GM18511 (cell line): Measurements from ENCODE around the gene XRCC3.
A peak's percentile ranks its signal among the peaks of the same experiment; 100 is the strongest.

Experiments
- ATAC-seq: cut with Tn5 transposase; IDR thresholded peaks from one replicate; pipeline ENCODE4 v1.9.1; 2021; ENCODE audit warnings: mild to moderate bottlenecking, moderate library complexity; ENCODE audit not compliant: unreplicated experiment

XRCC3 gene

DNA sequence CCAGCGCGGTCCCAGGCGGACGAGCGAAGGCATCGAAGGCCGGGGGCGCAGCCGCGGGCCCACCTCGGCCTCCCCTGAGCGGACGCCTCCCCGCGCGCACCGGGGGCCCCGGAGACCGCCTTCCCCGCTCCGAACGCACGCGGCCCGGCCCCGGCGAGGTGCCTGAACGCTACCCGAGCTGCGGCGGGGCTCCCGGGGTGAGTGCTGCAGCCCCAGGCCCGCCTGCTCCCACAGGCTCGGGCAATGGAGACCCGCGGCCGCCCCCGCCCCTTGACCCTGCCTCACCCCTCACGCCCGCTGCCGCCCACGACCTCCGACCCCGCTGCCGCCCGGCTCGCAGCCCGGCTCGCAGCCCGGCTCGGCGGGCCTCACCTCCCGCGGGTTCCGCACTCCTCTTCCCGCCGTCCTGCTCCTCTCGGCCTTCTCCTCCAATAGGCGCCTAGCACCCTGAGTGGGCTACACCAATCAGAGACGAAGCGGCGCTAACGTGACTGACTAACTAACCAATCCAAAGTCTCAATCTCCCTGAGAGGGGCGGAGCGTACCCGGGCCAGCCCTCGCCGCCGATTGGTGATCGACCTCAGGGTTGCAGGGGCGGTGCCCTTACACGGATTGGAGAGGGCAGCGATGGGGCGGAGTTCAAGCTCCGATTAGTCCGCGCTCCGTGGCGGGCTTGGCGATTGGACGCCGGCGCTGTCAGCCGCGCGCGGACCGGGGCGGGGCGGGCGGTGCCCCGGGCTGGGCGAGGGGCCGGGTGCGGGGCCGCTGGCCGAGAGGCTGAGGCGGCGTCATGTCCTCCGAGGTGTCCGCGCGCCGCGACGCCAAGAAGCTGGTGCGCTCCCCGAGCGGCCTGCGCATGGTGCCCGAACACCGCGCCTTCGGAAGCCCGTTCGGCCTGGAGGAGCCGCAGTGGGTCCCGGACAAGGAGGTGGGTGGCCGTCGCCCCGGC is at the start of gene XRCC3, which contains the start of gene ZFYVE21:
Gene XRCC3 (minus strand): TSS at position 400 of the 949 bp plus-strand sequence. CDS start 4,364 bp downstream, outside the sequence.
Gene ZFYVE21 (plus strand): TSS at position 759 of the 949 bp plus-strand sequence. CDS start 32 bp downstream, at position 791.
- peak; percentile 96 for ATAC-seq

DNA sequence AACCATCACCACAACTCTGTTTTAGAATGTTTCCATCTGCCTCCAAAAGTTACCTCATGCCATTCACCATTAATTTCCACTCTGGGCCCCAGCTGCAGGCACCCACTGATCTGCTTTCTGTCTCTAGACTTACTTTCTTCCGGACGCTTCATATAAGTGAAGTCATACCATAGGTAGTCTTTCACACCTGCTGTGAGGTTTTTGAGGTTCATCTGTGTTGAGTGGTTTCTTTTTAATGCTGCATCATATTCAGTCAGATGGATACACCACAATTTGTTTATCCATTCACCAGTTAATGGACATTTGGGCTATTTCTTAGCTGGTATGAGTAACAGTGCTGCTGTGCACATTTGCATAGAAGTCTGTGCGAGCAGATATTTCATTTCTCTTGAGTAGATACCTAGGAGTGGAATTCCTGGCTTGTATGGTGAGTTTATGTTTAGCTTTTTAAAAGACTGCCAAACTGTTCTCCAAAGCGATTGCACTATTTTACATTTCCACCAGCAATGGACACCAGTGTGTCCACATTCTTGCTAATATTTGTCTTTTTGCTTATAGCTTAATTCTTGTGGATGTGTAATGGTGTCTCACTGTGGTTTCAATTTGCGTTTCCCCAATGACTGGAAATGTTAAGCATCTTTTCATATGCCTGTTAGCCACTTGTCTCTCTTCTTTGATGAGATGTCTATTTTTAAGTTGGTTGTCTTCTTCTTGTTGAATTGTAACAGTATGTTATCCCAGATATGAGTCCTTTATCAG is 48.7 kb upstream of the XRCC3 start:
- ATAC-seq = no peak

DNA sequence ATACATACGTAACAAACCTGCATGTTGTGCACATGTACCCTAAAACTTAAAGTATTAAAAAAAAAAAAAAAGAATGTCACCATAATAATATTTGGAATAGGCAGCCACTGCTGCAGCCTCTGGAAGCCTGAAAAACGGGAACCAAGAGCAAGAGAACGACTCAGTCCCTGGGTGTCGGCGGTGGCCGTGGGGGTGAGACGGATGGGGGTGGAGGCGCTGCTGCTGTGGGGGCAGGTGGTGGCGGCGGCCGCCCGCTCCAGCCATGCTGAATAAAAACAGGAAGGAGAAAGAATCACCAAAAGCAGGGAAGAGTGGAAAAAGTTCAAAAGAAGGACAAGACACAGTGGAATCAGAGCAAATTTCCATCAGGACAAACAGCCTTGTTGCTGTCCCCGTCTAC is 47.3 kb upstream of the XRCC3 start:
- ATAC-seq = no peak

DNA sequence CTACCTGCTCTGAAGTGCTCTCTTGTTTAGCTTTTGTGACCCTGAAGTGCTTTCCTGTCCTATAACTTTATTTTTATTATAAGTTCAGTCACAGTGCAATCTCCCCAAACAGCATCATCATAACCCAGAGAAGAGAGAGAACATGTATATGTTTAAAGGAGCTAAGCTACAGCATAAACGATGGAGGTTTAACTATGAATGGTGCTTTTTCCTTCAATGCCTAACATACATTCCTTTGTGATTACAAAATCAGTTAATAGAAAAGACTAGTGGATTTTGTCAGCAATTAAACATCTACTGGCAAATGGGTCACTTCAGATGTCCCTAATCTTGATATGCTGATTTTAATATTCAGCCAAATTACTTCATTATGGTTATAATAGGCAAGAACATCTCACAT is 46.8 kb upstream of the XRCC3 start:
- ATAC-seq = no peak

DNA sequence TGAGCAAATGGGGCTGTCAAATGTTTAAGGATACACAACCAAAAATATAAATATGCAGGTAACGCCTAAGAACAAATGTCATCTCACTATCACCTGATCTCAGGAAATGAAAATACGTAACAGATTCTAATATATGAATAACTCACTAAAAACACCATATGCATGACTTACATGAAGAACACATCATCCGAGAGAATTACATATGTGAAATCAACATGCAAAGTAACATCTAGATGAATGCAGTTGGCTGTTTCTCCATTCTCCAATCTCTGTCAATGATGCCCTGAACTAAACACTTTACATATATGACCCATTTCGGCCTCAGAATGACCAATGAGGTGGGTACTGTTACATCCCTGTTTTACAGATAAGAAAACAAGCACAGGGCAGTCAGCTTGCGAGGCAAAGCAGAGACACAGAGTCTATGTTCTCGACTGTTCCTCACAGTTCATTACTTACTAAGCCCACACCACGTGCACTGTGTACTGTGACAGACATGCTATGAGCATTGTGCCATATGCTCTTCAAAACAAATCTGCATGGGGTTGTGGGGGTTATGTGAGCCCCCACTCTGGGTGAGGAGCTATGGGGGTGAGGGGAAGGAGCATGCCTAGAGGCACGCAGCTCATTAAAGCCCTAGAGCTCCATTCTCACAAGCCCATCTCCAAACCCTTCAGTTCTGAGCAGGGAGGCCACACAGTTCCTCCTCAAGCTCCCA is 43.0 kb upstream of the XRCC3 start:
- no peak for ATAC-seq

DNA sequence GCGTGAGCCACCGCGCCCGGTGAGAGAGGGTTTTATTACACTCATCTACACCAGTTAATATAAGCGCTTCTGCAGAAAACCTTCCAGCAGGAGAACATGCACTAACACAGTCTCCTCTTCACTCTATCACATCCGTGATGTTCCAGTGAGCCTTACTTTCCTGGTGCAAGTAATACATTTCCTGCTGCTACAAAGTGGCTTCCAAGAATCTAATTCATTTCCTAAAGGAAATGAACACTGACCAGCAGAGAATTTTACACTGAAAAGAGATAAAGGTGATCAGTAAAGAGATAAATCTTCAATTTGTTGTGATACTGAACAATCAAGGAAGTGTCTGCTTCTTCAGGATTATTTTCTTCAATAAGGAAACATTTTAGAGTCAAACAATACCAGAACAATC is 39.8 kb upstream of the XRCC3 start:
- ATAC-seq = no peak

DNA sequence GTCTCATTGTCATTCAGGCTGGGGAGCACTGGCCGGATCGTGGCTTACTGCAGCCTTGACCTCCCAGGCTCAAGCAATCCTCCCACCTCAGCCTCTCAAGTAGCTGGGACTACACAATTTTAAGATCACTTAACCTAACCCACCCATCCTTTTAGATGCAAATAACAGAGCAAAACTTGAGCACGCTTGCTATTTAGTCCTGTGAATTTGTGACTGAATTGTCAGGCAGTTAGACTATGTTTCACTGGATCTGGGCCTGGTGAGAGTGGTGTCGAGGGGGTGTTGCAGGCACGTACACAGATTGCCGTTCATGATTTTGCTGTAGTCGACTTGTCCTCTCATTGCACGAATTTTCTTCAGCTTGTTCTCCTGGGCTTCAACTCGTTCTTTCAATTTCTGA is 38.5 kb upstream of the XRCC3 start:
- ATAC-seq = no peak

DNA sequence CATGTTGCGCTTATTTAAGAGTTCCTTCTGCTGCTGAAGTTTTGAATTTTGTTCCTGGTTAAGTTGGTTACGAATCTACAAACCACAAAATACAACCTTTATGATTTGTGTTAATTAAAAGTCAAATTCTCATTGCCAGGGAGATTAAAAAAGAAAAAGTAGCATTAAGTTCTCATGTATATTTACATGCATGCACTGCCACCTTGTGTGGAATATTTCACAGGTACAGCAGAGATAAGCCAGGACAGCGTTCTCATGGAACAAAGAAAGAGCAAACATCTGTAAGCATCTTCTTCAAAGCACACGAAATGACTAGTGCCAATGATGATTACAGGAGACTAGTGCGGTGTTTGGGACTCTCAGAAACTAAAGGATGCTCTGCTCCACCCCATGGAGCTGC is 34.6 kb upstream of the XRCC3 start:
- no peak for ATAC-seq

DNA sequence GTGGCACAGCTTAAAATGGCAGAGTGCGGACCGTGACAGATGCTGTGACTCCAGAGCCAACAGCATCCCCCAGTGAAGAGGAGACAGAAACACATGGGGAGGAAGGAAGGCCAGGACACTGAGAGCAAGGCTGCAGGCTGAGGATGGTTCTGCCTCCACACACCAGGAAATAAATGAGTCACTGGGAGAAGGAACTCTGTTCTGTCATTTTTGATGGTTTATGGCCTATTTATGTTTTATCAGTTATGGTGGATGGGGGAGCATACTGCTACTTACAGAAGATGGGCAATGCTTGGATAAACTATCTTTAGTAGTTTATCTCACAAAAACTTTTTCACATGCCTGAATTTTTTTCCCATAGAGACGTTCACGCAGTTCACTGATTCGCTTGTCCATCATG is 34.2 kb upstream of the XRCC3 start:
- ATAC-seq = no peak

DNA sequence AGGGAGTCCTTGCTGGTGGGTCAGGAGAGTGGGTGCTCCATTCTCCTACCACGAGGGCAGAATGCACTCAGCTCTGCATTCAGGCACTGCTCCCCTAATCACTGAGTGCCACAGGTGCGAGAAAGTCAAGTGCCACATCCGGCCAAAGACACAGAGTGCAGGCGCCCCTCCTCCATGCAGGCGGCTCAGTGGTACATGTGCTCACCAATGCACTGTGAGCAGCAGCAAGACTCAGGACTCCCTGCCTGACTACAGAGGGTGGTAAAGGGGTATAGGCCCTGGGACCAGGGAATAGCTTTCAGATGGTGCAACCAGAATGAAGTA is 33.2 kb upstream of the XRCC3 start:
- ATAC-seq = no peak

DNA sequence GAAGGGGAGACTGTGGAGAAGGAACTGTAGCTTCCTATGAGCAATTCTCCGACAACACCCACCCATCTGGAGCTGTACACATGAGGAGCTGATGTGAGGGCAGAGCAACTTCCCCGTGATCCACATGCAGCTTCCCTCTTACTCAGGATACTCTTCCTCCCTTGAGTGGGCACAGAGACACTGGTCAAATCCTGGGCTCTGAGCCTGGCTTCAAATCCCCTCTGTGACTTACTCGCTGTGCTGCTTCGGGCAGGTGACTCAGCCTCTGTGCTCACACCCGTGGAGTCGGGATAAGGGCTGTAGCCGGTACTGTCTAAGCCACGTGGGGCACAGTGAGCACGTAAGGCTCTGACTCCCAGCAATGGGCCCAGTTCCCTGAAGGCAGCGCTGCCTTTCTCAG is 31.4 kb upstream of the XRCC3 start:
- ATAC-seq = no peak

DNA sequence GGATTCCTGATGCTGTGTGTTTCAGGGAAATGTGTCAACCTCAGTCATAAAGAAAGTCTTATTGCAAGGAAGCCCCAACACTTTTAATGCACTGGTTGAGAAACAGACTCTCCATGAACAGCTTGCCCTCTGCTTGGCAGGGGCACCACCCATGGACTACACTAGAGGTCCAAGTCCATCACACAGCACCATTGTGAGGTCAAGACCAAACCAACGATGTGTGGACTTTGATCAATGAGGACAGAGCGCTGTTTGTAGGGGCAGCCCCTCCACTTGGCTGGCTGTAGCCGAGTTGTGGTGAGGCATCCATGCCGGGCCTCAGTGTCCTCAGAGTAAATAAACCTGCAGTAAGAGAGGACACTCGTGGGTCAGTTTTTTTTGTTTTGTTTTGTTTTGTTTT is 30.2 kb upstream of the XRCC3 start:
- no peak for ATAC-seq

DNA sequence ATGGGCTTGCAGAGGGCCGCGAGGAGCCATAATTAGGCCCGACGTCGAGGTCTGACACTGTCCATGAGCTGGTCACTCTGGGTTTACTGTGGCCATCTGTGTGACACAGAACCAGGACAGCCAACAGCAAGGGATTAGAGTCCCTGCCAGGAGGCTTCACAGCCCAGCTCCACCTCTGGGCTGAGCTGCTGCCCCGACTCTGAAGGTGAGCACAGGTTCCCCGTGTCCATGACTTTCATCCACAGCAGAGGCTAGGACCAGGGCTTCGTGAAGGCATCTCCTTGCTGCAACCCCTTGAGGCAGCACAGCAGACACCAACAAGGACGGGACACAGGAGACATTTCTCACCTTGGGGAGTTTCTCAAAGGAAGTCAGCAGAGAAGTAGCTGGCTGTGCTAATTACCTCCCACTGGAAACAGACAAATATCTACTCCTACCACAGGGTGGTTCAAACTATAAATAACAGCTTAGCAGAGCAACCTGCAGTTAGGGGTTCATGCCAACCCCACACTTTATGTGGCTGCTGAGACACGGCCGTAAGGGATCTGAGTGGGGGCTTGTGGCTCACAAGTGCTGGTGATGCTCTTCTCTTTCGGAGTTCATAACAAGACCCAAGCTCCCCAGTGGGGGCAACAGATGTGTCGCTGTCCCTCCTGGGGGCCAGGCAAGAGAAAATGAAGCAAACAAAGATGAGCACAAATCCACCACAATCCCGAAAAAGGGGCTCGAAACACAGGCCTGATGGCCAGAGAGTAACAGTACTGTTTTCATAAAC is 29.6 kb upstream of the XRCC3 start:
- ATAC-seq = no peak

DNA sequence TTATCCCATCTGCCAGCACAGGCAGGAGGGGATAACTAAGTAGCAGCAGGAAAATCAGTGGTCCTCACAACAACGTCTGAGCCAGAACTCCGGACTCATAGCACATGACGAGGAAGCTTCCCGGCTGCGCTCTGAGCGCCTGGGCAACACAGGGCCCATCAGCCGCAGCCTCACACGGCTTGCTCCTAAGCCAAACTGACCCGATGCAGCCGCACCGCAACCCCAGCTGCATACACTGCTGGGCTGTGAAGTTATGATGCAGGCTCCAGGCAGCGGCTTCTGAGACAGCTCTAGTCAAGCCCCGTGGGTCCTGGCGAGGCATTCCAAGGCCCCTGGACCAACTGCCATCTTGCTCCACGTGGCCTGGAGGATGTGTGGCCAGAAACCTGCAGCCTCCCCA is 28.4 kb upstream of the XRCC3 start:
- ATAC-seq = no peak

DNA sequence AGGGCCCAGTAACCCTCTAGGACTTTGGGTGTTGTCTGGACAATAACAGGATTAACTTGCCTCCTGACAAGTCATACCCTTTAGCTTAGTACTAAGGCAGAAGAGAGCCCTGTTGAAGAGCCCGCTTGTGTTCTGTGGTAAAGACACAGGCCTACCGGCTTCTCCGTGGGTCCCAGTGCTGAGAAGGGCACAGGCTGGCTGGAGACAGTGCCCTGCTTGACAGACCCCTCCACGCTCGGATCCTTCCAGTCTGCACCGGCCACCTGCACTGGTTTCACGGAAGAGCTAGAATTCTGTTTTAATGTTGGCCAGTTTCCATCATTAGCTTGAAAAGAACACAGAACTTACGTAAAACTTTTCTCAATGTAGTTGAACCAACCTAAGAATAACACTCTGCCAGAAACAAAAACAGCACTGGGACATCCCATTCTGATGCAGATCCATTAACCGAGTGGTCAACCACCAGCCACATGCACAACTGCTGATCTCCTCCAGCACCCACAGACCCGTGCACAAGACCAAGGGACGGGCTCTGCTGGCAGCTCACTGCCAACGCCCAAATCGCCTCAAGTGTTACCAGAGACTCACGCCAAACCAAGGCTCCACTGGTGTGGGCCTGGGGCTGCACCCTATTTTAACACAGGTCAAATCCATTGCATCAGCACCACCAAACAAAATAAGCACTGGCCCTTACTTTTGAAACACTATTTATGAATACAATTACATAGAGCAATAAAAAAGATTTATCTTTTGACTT is 27.4 kb upstream of the XRCC3 start:
- ATAC-seq = no peak

DNA sequence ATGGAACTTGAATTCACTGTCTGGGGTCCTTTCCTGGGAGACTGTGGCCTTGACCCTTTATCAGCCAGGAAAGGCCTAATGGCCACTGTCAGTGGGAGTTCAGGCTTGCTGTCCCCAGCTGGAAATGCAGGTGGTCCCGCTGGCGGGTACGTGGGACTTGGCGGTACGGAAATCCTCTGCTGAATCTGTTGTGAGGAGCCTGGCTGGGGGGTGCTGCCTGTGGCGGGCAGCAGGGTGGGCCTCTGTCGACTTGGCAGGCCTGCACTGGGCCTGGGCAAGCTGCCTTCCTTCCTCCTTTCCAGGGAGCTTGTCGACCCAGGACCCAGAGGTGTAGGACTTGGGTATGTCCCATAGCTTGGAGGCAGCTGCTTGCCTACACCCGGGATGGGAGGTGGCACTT is 26.6 kb upstream of the XRCC3 start:
- ATAC-seq = no peak

DNA sequence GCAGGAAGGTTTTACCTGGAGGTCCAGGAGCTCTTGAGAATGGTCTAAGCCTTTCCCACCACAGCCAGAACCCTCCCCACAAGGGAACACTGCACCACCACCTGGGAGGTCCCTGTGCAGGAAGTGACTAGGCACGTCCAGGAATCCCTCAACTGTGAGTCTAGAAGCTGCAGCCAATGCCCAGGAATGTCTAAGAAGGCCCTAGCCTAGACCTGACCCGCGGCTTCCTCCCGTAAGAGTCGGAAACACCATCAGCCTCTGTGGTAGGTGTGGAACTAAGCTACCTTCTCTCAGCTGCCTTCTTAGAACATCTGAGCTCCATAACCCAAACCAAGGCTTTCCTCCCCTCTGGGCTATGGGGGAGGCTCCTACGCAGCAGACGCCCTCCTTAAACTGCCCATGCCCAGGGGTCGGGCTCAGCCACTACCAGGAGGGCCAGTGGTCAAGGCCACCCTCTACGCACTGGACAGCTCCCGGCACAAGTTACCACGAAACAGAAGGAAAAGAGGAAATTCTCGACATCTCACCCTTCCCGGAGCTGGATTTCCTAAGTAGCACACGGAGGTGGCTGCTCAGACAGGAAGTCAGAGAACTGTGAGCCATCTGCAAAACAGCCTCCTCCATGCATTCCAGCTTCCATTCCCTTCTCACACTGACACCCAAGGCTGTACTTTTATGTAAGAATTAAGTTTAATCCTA is 25.9 kb upstream of the XRCC3 start:
- ATAC-seq = no peak

DNA sequence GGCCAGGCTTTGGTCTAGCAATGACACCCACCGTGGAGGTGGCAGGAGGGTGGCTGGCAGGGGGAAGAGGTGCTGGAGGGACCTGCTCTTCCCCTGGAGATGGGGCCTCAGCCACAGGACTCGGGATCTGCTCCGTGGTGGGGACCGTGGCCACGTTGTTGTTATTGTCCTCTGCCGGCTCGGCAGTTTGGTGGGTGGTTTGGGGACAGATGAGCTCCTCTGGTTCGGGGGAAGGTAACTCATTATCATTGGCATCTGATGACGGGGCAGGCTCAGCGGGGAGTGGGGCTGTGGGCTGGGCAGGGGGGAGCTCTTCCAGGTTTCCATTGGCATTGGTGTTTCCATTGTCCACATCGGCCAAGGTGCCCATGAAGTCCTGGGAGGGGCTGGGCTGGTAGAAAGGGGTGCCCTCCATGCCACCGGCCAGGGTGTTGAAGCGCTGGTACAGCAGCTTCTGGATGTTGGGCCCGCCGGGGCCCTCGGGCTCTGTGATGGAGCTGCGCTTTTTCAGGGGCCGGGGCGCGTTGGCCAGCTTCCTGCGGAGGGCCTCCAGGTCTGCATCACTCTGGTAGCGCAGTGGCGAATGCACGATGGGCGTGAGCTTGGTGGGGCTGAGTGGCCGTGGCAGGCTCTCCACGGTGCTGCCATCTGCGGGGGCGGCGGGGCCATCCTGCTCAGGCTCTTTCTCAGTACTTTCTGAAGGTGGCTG is 24.7 kb upstream of the XRCC3 start:
- ATAC-seq = no peak

DNA sequence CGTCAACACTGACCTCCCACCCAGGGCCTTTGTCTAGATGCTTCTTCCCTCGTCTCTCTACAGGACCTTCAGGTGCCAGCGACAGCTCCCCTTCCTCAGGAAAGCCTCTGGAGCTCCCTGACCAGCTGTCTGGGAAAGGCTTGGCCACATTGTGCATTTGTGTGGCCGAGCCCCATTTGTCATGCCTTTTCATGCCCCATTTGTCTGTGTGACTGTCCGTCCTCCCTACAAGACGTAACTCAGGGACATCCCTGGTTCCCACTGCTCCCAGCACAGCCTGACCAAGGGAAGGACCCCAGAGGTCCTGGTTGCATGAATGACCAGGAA is 24.2 kb upstream of the XRCC3 start:
- no peak for ATAC-seq
